Retinal pigment epithelial cell (primary cell): Measurements from ENCODE around the gene DNAI2.

ENCODE experiments used
- DNase-seq: peaks from one replicate; pipeline ENCODE4 v3.0.0-alpha.2; 2010; ENCODE audit warnings: low read depth
- H3K4me3 ChIP-seq: 2 replicates; pipeline ENCODE4 v1.5.1; 2011; ENCODE audit warnings: mild to moderate bottlenecking, low read length, control low read depth, moderate library complexity
- TF ChIP-seq, protein P1 (sequence below): conservative IDR thresholded peaks from 2 replicates; pipeline ENCODE4 v1.5.1; 2011; ENCODE audit warnings: low read depth, low read length, control low read depth, inconsistent platforms

Gene DNAI2

DNA sequence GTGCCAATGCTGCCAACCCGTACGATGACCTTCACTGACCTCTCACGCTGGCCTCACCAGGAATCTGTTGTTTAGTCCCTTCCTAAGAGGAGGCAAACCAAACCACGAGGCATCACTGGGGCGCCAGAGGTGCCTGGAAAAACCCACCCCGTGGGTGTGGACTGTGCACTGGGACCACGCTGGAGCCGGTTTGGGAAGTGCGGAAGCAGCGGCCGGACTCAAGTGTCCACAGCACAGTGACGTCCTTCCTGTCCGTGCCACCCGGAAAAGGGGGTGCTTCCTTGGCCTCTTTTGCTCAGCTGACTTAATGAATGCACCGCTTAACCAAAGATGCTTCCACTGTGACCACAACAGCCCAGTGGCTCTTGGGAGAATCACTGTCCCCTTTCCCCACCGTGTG, 43.0 kb downstream of the DNAI2 start:
- DNase-seq: no peak
- TF ChIP-seq, protein P1, sequence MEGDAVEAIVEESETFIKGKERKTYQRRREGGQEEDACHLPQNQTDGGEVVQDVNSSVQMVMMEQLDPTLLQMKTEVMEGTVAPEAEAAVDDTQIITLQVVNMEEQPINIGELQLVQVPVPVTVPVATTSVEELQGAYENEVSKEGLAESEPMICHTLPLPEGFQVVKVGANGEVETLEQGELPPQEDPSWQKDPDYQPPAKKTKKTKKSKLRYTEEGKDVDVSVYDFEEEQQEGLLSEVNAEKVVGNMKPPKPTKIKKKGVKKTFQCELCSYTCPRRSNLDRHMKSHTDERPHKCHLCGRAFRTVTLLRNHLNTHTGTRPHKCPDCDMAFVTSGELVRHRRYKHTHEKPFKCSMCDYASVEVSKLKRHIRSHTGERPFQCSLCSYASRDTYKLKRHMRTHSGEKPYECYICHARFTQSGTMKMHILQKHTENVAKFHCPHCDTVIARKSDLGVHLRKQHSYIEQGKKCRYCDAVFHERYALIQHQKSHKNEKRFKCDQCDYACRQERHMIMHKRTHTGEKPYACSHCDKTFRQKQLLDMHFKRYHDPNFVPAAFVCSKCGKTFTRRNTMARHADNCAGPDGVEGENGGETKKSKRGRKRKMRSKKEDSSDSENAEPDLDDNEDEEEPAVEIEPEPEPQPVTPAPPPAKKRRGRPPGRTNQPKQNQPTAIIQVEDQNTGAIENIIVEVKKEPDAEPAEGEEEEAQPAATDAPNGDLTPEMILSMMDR: no peak
- no peak overlapping the region for H3K4me3 ChIP-seq

GRCh38 chr17:74318391-74318790, 44.4 kb downstream of the DNAI2 start:
- no peak for DNase-seq
- no peak overlapping the region for H3K4me3 ChIP-seq
- TF ChIP-seq, protein P1: no peak

- no peak overlapping the region for H3K4me3 ChIP-seq
- TF ChIP-seq, protein P1: no peak
- DNase-seq: no peak
These were observed 50.5 kb downstream of the DNAI2 start for GRCh38 chr17:74324521-74324920.

DNA sequence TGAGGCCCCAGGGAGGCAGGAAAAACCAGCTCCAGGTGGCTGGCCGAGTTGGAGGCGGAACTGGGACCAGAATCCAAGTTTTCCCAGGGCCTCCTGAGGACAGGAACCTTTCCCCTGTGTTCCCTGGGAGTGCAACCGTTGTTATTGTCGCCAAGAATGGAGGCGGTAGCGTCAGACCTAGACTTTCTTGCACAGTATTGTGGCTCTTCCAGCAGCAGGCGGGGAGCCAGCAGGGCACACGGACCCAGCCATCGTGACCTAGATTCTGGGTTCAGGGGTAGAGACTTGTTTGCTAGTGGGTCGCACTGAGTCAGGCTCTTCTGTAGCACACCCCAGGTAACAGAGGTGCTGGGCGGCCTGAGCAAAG, 51.3 kb downstream of the DNAI2 start:
- no peak for DNase-seq
- H3K4me3 ChIP-seq: no peak overlapping the region
- TF ChIP-seq, protein P1: no peak

DNA sequence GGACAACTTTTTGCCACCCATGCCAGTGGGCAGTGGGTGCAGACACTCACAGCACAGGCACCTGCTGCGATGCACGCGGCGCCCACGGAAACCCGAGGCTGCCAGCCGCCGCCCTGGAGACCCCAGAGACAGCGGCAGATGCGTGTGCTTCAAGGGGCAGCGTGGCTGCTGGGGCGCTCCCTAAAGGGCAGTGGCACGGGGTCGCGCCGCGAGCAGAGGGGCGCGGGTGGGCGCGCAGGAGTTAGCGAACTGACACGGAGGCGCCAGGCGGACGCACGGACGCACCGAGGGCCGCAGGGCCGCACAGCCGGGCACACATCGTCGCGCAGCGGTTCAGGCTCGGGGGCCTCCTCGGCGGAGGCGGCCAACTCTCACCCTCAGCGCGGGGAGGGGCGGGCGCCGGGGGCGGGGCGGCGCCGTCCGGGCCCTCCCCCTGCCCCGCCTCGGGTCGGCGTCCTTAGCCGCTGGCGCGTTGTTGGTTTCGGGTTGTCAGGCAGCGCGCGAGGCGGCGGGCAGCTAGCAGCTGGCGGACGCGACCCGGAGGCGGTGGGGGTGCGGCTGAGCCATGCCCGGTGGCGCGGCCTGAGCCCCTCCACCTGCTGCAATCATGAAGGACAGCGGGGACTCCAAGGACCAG, 51.8 kb downstream of the DNAI2 start, which contains the start of gene KIF19:
KIF19 (plus strand) TSS at position 484 of the 637 bp plus-strand sequence; CDS start at position 608, 124 bp downstream.
- DNase-seq: no peak
- no peak within 1 kb of the TSS for H3K4me3 ChIP-seq
- TF ChIP-seq, protein P1: no peak

GRCh38 chr17:74326506-74326905, 52.5 kb downstream of the DNAI2 start:
- no peak for DNase-seq
- no peak overlapping the region for H3K4me3 ChIP-seq
- TF ChIP-seq, protein P1: no peak

- H3K4me3 ChIP-seq: no peak overlapping the region
- TF ChIP-seq, protein P1: no peak
- no peak for DNase-seq
These were observed 54.5 kb downstream of the DNAI2 start for GRCh38 chr17:74328487-74328886.
